SK-N-MC (cell line): ENCODE data around the gene ZSCAN31.
"Not testable (repeated sequence)": the region's sequence is repeated elsewhere in the genome, so short reads cannot be mapped to it uniquely, and the experiment has no call there.

ENCODE experiments used
- DNase-seq: peaks from one replicate; pipeline ENCODE4 v3.0.0-alpha.2; 2011; ENCODE audit warnings: low read depth, low spot score
- H3K27ac ChIP-seq: fragments of 200-600 bp; sonication (generic); 2 replicates; pipeline ENCODE4 v1.5.1; 2016; ENCODE audit warnings: mixed run types
- H3K36me3 ChIP-seq: fragments of 200-600 bp; sonication (generic); 2 replicates; pipeline ENCODE4 v1.6.1; 2017; ENCODE audit warnings: antibody characterized with exemption, low read length, mixed read lengths; ENCODE audit not compliant: insufficient read depth
- H3K4me3 ChIP-seq: fragments of 200-600 bp; sonication (generic); 2 replicates; pipeline ENCODE4 v1.5.1; 2016
- H3K9ac ChIP-seq: fragments of 200-600 bp; sonication (generic); 2 replicates; pipeline ENCODE4 v1.8.0; 2017; ENCODE audit warnings: mixed run types, mixed read lengths; ENCODE audit not compliant: insufficient read length
- H3K9me3 ChIP-seq: fragments of 200-600 bp; sonication (generic); 2 replicates; pipeline ENCODE4 v1.6.1; 2017; ENCODE audit warnings: low read depth, mild to moderate bottlenecking, antibody characterized with exemption, low read length, moderate library complexity, mixed read lengths
- EZH2 ChIP-seq: fragments of 200-600 bp; sonication (generic); IDR thresholded peaks from one replicate; pipeline ENCODE4 v1.6.1; 2017; ENCODE audit warnings: antibody characterized with exemption
- FOXP2 ChIP-seq: optimal IDR thresholded peaks from 2 replicates; pipeline ENCODE3; 2011; ENCODE audit warnings: mild to moderate bottlenecking, moderate library complexity; ENCODE audit not compliant: insufficient read depth; ENCODE audit errors: extremely low read length, control extremely low read depth
- POLR2AphosphoS5 ChIP-seq: IDR thresholded peaks from 2 replicates; pipeline ENCODE4 v1.6.1; 2012; ENCODE audit warnings: mild to moderate bottlenecking, low read depth, low read length, borderline replicate concordance

Gene ZSCAN31

DNA sequence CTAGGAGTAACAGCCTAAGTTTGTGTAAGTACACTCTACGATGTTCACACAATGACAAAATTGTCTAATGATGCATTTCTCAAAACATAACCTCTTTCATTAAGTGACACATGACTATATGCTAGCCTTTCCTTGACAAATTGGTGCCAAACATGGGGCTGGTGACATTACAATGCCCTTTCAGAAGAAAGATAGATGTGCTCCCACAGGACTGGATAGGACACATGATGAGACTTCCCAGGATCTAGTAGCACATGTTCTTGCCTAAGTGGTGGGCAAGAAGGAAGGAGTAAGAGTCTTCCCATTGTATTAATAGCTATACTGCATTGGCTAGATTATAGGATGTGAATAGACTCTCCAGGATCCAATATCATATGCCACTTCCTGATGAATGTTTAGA, 35.3 kb upstream of the ZSCAN31 start:
- no peak overlapping the region for H3K27ac ChIP-seq

DNA sequence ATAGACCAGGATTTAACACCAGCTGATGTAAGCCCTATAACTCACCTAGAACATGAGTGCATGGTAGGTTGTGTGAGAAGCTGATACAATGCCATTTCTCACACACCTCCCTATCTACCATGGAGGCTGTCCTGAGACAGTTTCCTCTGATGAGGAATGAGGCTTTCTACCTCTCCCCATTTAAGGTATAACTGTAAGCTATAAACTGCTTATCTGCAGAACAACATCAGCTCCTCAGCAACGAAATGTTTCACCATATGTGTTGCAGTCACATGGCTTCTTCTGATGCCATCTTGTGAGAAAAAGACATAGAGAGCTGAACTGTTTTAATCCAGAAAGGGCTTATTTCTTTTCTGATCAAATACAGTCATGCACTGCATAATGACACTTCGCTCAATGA, 34.5 kb upstream of the ZSCAN31 start:
- no peaks in the 10 kb centered on the region for H3K9me3 ChIP-seq
- peaks cover 4% of the 10 kb centered on the region for H3K36me3 ChIP-seq
- TF ChIP-seq EZH2 (no peak), POLR2AphosphoS5 (no peak), FOXP2 (no peak)
- no peak overlapping the region for H3K9ac ChIP-seq
- DNase-seq, result no peak
- no peak overlapping the region for H3K4me3 ChIP-seq
- no peak overlapping the region for H3K27ac ChIP-seq

More for the DNA sequence above, 35.3 kb upstream of the ZSCAN31 start:
- Histone ChIP-seq H3K36me3 (no peaks in the 10 kb centered on the region; the same call in 1 of the 2 replicates), H3K4me3 (no peak overlapping the region), H3K9ac (no peak overlapping the region), H3K9me3 (no peaks in the 10 kb centered on the region)
- DNase-seq, result no peak
- TF ChIP-seq EZH2 (no peak), FOXP2 (no peak), POLR2AphosphoS5 (no peak)

DNA sequence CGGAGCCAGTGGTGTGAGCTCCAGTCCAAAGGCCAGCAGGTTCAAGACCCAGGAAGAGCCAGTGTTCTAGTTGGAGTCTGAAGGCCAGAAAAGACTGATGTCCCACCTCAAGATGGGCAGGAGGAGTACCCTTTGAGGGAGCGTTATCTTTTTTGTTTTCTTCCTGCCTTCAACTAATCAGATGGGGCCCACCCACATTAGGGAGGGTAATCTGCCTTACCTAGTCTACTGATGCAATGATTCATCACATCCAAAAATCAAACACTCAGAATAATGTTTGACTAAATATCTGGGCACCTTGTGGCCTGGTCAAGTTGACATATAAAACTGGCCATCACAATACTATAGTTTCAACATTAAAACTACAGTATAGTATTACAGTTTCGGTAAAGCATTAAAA, 33.5 kb upstream of the ZSCAN31 start:
- DNase-seq, result no peak
- no peak overlapping the region for H3K4me3 ChIP-seq
- H3K36me3 ChIP-seq, result peaks cover 10% of the 10 kb centered on the region
- no peak overlapping the region for H3K9ac ChIP-seq
- no peak for TF ChIP-seq EZH2
- no peak for TF ChIP-seq POLR2AphosphoS5
- TF ChIP-seq FOXP2, result no peak
- no peak overlapping the region for H3K27ac ChIP-seq
- no peaks in the 10 kb centered on the region for H3K9me3 ChIP-seq

DNA sequence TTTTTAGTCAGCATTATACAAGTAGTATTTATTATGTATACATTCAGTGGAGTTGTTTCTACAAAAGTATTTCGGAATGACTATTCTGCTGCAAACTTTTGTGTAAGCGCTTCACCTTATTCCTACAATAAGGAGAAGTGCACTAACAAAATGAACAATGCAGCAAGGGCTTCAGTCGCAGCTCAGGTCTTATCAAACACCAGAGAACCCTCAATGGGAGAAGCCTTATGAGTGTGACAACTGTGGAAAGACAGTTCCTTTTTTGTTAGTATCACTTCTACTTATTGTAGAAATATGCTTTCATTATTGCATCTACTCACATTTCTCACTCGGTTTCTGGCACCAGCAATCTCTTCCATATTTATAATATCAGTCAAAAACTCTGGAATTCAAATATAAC, 32.6 kb upstream of the ZSCAN31 start:
- no peak for DNase-seq

DNA sequence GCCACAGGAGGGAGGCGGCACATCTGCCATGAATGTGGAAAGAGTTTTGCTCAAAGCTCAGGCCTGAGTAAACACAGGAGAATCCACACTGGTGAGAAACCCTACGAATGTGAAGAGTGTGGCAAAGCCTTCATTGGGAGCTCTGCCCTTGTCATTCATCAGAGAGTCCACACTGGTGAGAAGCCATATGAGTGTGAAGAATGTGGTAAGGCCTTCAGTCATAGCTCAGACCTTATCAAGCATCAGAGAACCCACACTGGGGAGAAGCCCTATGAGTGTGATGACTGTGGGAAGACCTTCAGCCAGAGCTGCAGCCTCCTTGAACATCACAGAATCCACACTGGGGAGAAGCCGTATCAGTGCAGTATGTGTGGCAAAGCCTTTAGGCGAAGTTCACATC, 29.6 kb upstream of the ZSCAN31 start:
- H3K27ac ChIP-seq, H3K9ac ChIP-seq, H3K9me3 ChIP-seq, H3K4me3 ChIP-seq, DNase-seq: not testable (repeated sequence)
- H3K36me3 ChIP-seq, result peaks cover 17% of the 10 kb centered on the region

More for the DNA sequence above, 32.6 kb upstream of the ZSCAN31 start:
- no peak for TF ChIP-seq POLR2AphosphoS5
- no peak for TF ChIP-seq FOXP2
- no peak for TF ChIP-seq EZH2
- Histone ChIP-seq H3K27ac (no peak overlapping the region), H3K36me3 (peaks cover 17% of the 10 kb centered on the region), H3K9ac (no peak overlapping the region), H3K4me3 (no peak overlapping the region), H3K9me3 (no peaks in the 10 kb centered on the region)

DNA sequence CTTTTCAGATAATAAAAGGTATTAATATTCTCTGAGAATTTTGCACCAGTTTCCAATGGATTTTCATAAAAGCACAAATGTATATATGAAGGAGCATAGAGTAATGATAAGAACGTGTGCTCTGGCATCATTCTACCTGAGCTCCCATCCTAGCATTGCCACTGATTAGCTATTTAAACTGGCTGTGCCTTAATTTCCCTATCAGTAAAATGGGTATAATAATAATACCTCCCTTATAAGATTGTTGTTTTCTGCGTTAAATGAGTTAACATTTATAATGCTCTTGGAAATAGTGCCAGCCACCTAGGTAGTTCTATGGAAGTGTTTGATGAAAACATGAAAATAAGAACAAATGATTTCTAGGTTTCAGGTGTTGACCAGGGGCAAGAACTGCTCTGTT, 25.0 kb upstream of the ZSCAN31 start:
- Histone ChIP-seq H3K36me3 (peaks cover 17% of the 10 kb centered on the region), H3K4me3 (no peak overlapping the region), H3K9me3 (no peaks in the 10 kb centered on the region), H3K9ac (no peak overlapping the region), H3K27ac (no peak overlapping the region)
- no peak for DNase-seq
- no peak for TF ChIP-seq POLR2AphosphoS5
- no peak for TF ChIP-seq FOXP2
- TF ChIP-seq EZH2, result no peak

DNA sequence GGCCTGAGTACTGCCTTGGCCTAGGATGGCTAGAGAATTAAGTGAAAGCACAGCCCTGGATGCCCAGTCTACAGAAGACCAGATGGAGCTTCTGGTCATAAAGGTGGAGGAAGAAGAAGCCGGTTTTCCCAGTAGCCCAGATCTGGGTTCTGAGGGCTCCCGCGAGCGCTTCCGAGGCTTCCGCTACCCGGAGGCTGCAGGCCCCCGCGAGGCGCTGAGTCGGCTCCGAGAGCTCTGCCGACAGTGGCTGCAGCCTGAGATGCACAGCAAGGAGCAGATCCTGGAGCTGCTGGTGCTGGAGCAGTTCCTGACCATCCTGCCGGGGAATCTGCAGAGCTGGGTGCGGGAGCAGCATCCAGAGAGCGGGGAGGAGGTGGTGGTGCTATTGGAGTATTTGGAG, 23.6 kb upstream of the ZSCAN31 start:
- DNase-seq, H3K4me3 ChIP-seq, H3K27ac ChIP-seq: not testable (repeated sequence)

DNA sequence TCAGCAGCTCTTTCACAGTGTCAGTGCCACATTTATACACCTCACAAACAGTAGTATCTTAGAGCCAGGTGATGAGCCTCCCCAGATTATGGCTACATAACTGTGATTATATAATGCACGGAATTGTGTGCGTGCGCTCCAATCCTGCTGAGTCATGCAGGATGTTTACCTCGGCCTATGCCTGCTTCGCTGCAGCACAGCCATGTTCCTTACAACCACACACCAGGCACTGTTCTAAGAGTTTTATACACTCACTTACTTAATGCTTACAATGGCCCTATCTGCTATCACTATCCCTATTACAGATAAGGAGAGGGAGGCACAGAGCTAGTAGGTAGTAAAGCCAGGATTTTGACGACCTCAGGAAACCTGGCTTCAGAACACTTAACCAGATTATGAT, 21.1 kb upstream of the ZSCAN31 start:
- TF ChIP-seq POLR2AphosphoS5 (no peak), FOXP2 (no peak), EZH2 (no peak)
- no peak for DNase-seq
- H3K36me3 ChIP-seq, result no peaks in the 10 kb centered on the region
- no peaks in the 10 kb centered on the region for H3K9me3 ChIP-seq
- H3K4me3 ChIP-seq, result no peak overlapping the region
- no peak overlapping the region for H3K27ac ChIP-seq
- H3K9ac ChIP-seq, result no peak overlapping the region

More for the DNA sequence above, 23.6 kb upstream of the ZSCAN31 start:
- H3K36me3 ChIP-seq, H3K9ac ChIP-seq, H3K9me3 ChIP-seq: not testable (repeated sequence)

DNA sequence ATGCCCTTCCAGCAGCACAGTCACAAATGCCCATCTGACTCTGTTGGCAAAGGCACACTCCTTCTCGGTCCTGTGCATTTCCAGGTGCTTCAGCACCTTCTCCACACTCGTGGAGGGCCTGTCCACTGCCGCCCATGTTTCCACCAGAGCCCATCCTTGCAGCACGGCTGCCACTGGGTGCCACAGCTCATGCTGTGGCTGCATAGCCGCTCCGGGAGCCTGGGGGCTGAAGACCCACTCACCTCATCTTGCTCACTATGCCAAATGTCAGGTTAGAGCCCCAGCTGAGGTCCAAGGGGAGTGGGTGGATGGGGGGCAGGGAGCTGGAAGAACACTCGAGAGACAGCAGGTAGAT, 20.7 kb upstream of the ZSCAN31 start:
- Histone ChIP-seq H3K4me3 (no peak overlapping the region), H3K36me3 (no peaks in the 10 kb centered on the region), H3K9me3 (no peaks in the 10 kb centered on the region), H3K27ac (no peak overlapping the region), H3K9ac (peak overlapping the region; percentile 30)
- DNase-seq, result no peak
- no peak for TF ChIP-seq EZH2
- no peak for TF ChIP-seq POLR2AphosphoS5
- TF ChIP-seq FOXP2, result no peak

DNA sequence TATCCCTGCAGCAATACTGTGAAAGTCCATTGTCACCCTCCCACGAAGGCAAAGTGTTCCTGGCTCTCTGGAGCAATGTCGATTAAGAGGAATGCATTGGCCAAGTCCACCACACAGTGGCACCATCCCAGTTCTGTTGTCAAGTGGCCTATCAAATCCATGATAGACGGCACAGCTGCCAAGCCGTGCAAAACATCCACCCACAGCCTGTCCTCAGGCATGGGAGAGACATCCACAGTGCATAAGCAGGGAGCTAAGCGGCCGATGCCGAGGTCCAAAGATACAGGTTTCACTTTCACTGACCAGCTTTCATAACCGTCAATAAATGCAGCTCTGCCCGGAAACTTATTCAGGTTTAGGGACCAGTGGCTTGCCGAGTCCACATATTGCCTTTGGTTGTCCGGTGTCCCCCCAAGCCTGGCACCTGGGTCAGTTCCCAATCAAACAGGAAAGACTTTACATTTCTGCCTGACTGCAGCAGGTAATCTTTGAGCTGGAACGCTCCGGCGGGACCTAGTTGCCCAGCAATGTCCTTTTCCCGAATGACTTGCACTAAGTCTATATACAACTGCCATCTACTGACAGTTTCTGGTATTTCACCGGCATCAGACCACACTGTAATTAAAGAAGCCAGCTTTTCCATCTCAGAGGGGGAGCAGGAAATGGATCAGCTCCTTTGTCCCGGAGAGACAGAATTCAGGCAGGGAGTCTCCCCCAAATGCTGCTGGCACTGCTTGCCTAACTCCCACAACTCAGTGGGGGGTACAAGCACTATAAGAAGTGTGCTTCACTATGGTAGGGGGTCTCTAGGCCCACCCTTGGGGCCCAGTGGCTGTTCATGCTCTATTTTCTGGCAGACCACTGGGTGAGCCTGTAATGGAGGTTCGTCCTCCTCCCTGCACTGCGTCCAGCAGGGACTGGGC, 20.1 kb upstream of the ZSCAN31 start:
- Histone ChIP-seq H3K27ac (no peak overlapping the region), H3K9ac (peak overlapping the region; percentile 65), H3K4me3 (peak overlapping the region; percentile 79), H3K36me3 (no peaks in the 10 kb centered on the region), H3K9me3 (no peaks in the 10 kb centered on the region)
- no peak for TF ChIP-seq EZH2
- 0 out of 2 replicates have a peak, but pooled peaks have one; percentile 28 for TF ChIP-seq POLR2AphosphoS5
- TF ChIP-seq FOXP2, result no peak
- peak; percentile 85 for DNase-seq
